HUES48 (cell line): ENCODE results near the gene WDR45.

Experiments used
- H3K27ac ChIP-seq: one replicate; pipeline ENCODE4 v1.7.0; 2013; ENCODE audit warnings: low read depth, low read length, inconsistent platforms
- H3K27me3 ChIP-seq: 2 replicates; pipeline ENCODE4 v1.6.1; 2013; ENCODE audit warnings: mild to moderate bottlenecking, low read length; ENCODE audit not compliant: control insufficient read depth, insufficient read depth
- H3K36me3 ChIP-seq: 2 replicates; pipeline ENCODE4 v1.6.1; 2013; ENCODE audit warnings: low read length; ENCODE audit not compliant: control insufficient read depth, insufficient read depth
- H3K4me1 ChIP-seq: 2 replicates; pipeline ENCODE4 v1.6.1; 2013; ENCODE audit warnings: mild to moderate bottlenecking, low read length; ENCODE audit not compliant: control insufficient read depth, insufficient read depth
- H3K4me3 ChIP-seq: 2 replicates; pipeline ENCODE4 v1.5.1; 2013; ENCODE audit warnings: mild to moderate bottlenecking, low read depth, low read length
- H3K9ac ChIP-seq: 2 replicates; pipeline ENCODE4 v1.6.1; 2013; ENCODE audit warnings: mild to moderate bottlenecking, low read depth, low read length, moderate library complexity
- H3K9me3 ChIP-seq: 2 replicates; pipeline ENCODE4 v1.6.1; 2013; ENCODE audit warnings: low read length; ENCODE audit not compliant: control insufficient read depth, insufficient read depth

The WDR45 gene

GRCh38 chrX:49043220-49043986, 36.3 kb downstream of the WDR45 start, which contains the start of gene TFE3:
Gene TFE3, minus strand, starts transcription at chrX:49043357. Its CDS starts 131 bp downstream, at chrX:49043226.
- peak within 1 kb of the TSS; percentile 82 for H3K4me3 ChIP-seq
- no peaks in the 10 kb centered on the region for H3K27me3 ChIP-seq
- H3K36me3 ChIP-seq: peaks cover 12% of the 10 kb centered on the region
- peak within 1 kb of the TSS; percentile 98 for H3K27ac ChIP-seq
- peaks cover 9% of the 10 kb centered on the region for H3K4me1 ChIP-seq
- peaks cover 10% of the 10 kb centered on the region for H3K9me3 ChIP-seq
- H3K9ac ChIP-seq: peak within 1 kb of the TSS; percentile 49

DNA sequence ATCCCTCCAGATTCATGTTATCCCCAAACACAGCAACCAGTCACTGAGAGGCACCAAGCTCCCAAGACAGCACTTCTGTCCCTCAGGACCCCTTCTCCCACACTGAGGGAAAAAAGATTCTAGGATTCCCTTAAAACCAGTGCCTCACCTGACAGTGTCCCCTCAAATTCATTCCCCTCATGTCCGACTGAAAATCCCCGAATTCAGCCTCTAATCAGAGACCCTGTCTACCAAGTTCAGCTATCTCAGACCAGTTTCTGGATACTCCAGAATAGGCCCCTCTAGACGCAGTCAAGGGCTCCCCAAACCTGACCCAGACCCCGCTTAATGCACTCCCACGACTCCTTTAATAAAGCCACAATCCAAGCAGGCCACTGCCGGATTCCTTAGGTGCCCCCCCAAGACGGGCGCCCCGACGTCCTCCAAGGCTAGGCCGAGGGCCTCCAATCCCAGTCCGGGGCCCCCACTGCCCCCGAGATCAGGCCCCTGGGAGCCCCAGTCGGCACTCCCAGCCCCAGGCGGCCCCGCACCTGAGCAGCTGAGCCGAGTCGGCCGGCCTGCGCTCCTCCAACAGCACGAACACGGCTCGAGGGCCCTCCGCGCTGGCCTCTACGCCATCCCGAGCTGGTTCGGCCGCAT, 37.0 kb downstream of the WDR45 start:
- H3K36me3 ChIP-seq: peaks cover 19% of the 10 kb centered on the region
- peak overlapping the region; percentile 82 for H3K4me3 ChIP-seq
- H3K27ac ChIP-seq: peak overlapping the region; percentile 98
- peaks cover 12% of the 10 kb centered on the region for H3K9me3 ChIP-seq
- H3K4me1 ChIP-seq: peaks cover 9% of the 10 kb centered on the region
- H3K27me3 ChIP-seq: no peaks in the 10 kb centered on the region
- peak overlapping the region; percentile 49 for H3K9ac ChIP-seq

DNA sequence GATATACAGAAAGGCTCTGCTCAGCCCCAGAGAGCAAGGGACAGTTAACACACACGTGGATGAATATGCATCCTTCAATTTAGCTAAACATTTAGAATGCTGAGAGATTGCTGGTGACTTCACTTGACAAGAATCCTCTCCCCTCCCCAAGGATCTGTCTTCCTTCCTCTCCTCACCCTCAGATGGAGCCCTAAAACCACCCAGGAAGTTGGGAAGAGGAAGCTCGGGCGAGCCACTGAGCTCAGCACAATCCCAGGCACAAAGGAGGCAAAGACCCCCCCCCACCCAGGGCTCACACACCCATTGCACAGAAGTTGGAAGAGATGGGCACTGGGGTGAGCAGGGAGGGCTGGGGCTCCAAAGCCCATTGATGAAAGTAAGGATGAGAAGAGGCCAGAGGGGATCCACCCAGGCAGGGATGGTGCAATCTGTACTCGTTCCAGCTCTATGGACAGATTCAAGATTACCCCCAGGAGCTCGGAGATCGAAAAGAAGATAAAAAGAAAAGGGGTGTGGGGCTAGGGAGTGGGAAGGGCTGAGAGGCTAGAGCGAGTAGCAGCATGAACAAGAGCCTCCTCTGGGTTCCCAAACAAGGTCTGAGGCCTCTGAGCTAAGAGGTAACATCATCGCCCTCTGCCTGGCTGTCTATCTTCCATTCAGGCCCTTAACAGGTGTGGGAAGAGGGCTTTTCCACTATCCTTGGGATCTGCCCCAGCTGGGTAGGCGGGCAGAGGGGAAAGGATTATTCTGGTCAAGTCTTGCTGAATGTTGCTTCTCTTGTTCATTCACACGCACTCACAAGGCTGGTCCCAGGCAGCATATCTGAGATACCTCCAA, 37.7 kb downstream of the WDR45 start:
- peaks cover 12% of the 10 kb centered on the region for H3K9me3 ChIP-seq
- peak overlapping the region; percentile 49 for H3K9ac ChIP-seq
- peaks cover 27% of the 10 kb centered on the region for H3K36me3 ChIP-seq
- H3K4me1 ChIP-seq: peaks cover 9% of the 10 kb centered on the region
- H3K4me3 ChIP-seq: peak overlapping the region; percentile 82
- peak overlapping the region; percentile 98 for H3K27ac ChIP-seq
- H3K27me3 ChIP-seq: no peaks in the 10 kb centered on the region

DNA sequence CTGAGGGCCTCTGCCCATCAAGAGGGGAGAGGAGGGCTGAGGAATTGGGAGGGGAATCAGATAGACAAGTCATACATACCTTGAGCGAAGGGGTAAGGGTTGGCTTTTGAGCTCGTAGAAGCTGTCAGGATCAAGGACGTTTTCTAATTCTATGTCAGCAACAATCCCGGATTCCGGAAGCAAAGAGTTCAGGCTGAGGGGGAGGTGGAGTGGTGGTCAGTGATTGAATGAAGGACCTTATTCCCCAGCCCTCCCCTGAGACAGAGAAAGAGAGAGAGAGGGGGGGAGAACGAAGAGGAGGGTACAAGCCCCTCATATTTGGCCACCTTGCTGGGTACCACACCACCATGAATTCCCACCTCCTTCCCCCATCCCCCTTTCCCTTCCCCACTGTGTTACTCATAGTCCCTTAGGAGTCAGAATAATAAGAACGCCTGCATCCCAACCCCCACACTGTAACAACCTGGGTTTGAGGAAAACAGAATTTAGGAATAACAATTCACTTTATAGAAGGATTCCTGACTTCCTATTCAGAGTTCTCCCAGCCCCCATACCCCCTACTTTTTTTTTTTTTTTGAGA, 39.2 kb downstream of the WDR45 start:
- H3K4me3 ChIP-seq: peak overlapping the region; percentile 82
- H3K9ac ChIP-seq: peak overlapping the region; percentile 50; the same call in 1 of the 2 replicates
- peaks cover 32% of the 10 kb centered on the region for H3K36me3 ChIP-seq
- H3K27me3 ChIP-seq: no peaks in the 10 kb centered on the region
- H3K9me3 ChIP-seq: peaks cover 12% of the 10 kb centered on the region
- peak overlapping the region; percentile 98 for H3K27ac ChIP-seq
- H3K4me1 ChIP-seq: peaks cover 9% of the 10 kb centered on the region

DNA sequence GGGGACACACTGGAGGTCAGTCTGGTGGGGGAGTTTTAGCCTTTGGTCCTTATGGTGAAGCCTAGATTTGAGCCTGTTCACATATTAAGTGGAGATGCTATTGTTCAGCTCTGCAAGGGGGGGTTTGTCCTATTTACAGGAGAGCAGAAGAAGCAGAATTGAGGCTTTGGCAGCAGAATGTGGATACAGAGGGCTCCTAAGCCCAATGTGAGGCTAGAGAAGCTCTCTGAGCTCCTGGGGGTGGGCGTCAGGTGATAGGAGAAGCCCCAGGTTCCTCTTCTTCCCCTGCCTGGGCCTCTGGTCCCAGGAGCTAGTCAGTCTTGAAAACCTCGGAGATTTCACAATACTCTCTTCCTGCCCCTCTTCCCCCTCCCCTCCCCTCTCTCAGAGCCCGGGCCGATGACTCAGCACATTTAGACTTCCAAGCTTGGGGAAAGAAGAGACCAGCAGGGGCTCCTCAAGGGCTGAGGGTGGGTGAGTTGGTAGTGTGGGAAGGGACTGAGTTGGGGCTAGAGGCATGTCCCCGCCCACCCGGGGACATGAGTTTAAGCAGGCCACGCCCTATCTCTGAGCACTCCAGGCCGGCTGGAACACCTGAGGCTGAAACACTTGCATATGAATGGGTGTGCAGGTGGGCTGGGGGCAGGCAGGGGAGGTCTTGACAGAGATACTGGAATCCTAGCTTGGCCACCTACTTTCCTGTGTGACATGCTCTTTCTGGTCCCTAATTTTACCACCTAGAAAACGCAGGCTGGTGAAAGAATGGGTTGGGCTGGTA, 39.9 kb downstream of the WDR45 start:
- Histone ChIP-seq H3K9ac (peak overlapping the region; percentile 50; the same call in 1 of the 2 replicates), H3K4me3 (peak overlapping the region; percentile 82), H3K36me3 (peaks cover 35% of the 10 kb centered on the region), H3K27me3 (no peaks in the 10 kb centered on the region), H3K4me1 (peaks cover 9% of the 10 kb centered on the region), H3K27ac (peak overlapping the region; percentile 98), H3K9me3 (peaks cover 12% of the 10 kb centered on the region)

DNA sequence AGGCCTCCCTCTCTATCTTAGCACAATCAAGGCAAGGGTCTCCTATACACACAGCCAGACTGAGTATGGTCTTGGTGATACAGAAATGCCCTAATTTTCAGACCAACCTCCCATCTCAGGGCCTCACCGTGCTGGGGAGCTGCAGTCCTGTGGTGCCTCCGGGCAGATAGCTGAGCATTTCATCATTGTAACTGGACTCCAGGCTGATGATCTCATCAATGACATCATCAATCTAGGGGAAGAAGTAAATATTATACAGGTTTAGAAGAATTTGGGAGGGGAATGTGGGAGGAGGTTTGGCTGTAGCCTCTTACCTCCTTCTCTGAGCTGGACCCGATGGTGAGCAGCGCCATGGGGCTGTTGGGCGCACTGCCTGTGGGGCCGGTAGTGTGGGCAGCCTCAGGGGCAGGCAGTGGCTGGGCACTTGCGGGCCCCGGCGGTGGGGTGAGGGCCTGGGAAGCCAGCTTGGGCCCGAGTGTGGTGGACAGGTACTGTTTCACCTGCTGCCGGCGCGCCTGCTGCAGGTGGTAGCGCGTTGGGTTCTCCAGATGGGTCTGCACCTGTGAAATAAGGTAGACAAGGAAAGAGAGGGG, 41.7 kb downstream of the WDR45 start:
- Histone ChIP-seq H3K27me3 (no peaks in the 10 kb centered on the region), H3K9ac (no peak overlapping the region), H3K9me3 (peaks cover 15% of the 10 kb centered on the region), H3K4me3 (no peak overlapping the region), H3K36me3 (peaks cover 53% of the 10 kb centered on the region), H3K27ac (no peak overlapping the region), H3K4me1 (peaks cover 9% of the 10 kb centered on the region)

GRCh38 chrX:49030283-49030682, 49.4 kb downstream of the WDR45 start:
- Histone ChIP-seq H3K9me3 (peaks cover 30% of the 10 kb centered on the region), H3K4me3 (no peak overlapping the region), H3K9ac (no peak overlapping the region), H3K27me3 (no peaks in the 10 kb centered on the region), H3K36me3 (peaks cover 65% of the 10 kb centered on the region), H3K4me1 (peaks cover 3% of the 10 kb centered on the region; the same call in 1 of the 2 replicates), H3K27ac (no peak overlapping the region)

DNA sequence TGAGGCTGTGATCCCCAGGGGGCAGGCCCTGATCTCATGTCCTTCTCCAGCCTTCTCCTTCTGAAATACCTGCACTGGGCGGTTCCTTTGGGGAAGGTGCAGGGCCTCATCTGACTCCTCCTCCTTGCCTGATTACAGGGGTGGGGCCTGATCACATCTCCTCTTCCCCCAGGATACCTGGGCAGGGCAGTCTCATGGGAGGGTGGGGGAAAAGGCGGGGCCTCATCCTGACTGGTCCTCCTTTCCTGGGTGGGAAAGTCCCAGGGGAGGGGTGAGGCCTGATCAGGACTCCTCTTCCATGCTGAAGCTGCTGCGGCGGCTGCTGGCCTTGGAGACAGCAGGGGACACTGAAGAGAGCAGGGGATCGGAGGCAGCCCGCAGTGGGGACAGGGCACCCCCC, 49.8 kb downstream of the WDR45 start:
- Histone ChIP-seq H3K9ac (no peak overlapping the region), H3K9me3 (peaks cover 30% of the 10 kb centered on the region), H3K36me3 (peaks cover 63% of the 10 kb centered on the region), H3K27ac (no peak overlapping the region), H3K27me3 (no peaks in the 10 kb centered on the region), H3K4me3 (no peak overlapping the region), H3K4me1 (peaks cover 3% of the 10 kb centered on the region; the same call in 1 of the 2 replicates)
